Epidermal melanocyte (primary cell): ENCODE data around the gene UBE2B.
"Not testable (repeated sequence)": the region's sequence is repeated elsewhere in the genome, so short reads cannot be mapped to it uniquely, and the experiment has no call there.

Source experiments
- DNase-seq: peaks from one replicate; pipeline ENCODE4 v3.0.0; 2011; ENCODE audit warnings: low spot score; ENCODE audit not compliant: insufficient read length

The UBE2B gene

GRCh38 chr5:134370871-134371833 is at the start of gene UBE2B:
TSS of gene UBE2B (plus strand) at chr5:134371569. CDS start at chr5:134371596, 27 bp downstream.
- peak; percentile 87 for DNase-seq

DNA sequence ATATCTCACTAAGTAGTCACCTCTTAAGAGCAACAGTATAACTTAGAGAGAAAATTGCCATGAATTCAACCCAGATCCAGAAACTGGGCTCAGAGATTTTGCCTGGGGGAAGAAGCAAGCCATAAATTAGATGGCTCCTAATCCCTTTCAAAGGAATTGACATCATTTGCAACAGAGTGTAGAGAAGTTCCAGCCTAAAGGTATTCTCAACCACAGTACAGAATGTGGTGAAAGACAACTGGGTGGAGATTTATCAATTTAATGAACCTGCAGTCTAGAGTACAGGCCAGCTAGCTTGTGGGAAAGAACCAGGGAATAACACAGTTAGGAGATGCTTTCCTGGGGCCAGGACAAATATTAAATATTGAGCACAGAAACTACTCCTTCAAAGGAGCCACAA is 44.0 kb upstream of the UBE2B start:
- no peak for DNase-seq

DNA sequence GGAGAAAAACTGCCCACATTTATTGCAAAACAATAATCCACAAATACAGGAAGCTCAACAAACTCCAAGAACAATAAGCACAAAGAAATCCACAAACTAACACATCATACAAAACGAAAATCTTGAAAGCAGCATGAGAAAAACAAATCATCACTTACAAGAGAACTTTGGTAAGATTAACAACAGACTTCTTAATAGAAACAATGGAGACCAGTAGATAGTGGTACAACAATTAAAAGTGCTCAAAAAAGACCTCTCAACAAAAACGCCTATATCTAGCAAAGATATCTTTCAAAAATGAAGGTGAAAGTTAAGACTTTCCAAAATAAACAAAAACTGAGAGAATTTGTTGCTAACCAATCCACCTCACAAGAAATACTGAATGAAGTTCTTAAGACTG is 42.8 kb upstream of the UBE2B start:
- DNase-seq = no peak

- not testable (repeated sequence) for DNase-seq
These were observed 34.5 kb upstream of the UBE2B start for GRCh38 chr5:134336833-134337232.

DNA sequence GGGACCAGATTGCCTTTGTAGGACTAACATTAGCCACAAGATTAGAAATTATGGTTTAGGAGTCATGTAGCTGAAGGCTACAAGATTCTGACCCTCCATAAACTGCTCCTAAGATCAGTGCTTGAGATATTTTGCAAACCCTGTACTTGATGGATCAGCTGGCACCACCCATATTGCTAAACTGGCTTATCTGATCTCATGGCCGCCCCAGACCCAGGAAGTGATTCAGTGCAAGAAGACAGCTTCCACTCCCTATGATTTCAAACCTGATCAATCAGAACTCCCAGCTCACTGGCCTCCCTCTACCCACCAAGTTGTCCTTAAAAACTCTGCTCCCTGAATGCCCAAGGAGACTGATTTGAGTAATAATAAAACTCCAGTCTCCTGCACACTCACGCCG is 27.9 kb upstream of the UBE2B start:
- not testable (repeated sequence) for DNase-seq

GRCh38 chr5:134345476-134345875 is 25.9 kb upstream of the UBE2B start:
- DNase-seq = not testable (repeated sequence)

- no peak for DNase-seq
These were observed 25.4 kb upstream of the UBE2B start for GRCh38 chr5:134345996-134346395.

GRCh38 chr5:134349463-134349862 is 21.9 kb upstream of the UBE2B start:
- DNase-seq = no peak

DNA sequence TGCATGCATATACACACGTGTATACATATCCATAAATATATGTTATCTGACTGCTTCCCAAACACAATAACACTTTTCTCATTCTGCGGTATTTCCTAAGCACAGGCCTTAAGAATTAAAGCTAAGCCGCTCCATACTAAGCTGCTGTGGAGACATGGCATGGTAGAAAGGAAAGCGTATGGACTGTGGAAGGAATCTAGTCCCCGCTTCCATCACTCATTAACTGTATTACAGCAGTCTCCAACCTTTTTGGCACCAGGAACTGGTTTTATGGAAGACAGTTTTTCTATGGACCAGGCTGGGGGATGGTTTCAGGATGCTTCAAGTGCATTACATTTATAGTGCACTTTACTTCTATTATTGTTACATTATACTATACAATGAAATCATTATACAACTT is 15.7 kb upstream of the UBE2B start:
- DNase-seq = no peak

DNA sequence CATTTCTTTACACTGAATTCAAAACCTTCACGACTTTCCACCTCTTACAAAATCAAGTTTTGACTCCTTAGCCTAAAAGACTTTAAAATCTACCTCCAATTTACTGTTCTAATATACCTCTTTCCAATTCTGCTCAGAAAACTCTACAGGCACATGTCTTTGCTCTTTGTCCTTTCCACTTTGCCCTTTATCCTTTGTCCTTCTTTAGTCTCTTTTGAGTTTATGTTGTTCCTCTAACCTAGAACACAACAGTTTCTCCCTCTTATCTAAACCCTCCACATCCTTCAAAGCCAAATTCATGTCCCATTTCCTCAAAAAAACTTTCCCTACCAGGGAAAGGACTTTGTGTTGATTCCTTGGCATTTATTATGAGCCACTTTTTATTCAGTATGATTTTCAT is 5.8 kb upstream of the UBE2B start:
- no peak for DNase-seq

- DNase-seq = no peak
These were observed 978 bp upstream of the UBE2B start for GRCh38 chr5:134370311-134370870.

GRCh38 chr5:134371834-134372340 is 518 bp downstream of the UBE2B start:
- DNase-seq = no peak

DNA sequence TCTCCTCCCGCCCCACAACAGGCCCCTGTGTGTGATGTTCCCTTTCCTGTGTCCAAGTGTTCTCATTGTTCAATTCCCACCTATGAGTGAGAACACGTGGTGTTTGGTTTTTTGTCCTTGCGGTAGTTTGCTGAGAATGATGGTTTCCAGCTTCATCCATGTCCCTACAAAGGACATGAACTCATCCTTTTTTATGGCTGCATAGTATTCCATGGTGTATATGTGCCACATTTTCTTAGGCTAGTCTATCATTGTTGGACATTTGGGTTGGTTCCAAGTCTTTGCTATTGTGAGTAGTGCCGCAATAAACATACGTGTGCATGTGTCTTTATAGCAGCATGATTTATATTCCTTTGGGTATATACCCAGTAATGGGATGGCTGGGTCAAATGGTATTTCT is 2.3 kb downstream of the UBE2B start:
- DNase-seq = not testable (repeated sequence)

- no peak for DNase-seq
These were observed 2.9 kb downstream of the UBE2B start for GRCh38 chr5:134374232-134374631.

DNA sequence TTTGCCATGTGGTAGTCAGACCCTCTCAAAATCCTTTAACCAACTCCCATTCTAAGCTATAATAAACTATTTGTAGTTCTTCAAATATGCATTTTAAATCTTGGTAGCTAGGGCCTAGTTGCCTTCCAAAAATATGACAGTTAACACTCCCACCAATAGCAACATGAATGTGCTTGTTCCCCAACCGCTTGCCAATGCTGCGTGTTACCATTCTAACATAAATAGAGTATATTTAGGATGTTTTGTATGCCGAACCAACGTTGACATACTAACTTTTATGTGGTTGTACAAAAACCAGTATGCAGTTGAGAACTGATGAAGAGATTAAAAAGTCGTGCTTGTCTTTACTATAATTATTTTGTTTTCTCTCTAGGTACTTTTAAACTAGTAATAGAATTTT is 9.0 kb downstream of the UBE2B start:
- DNase-seq = no peak

DNA sequence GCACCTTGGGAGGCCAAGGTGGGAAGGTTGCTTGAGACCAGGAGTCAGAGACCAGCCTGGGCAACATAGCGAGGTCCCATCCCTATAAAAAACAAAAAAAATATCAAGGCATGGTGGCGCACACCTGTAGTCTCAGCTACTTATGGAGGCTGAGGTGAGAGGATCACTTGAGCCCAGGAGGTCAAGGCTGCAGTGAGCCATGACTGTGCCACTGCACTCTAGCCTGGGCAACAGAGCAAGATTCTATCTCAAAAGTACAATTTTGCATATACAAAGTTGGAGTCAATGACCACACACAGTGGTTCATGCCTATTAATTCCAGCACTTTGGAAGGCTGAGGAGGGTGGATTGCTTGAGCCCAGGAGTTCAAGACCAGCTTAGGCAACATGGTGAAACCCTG is 10.8 kb downstream of the UBE2B start:
- DNase-seq = not testable (repeated sequence)

- DNase-seq = no peak
These were observed 12.8 kb downstream of the UBE2B start for GRCh38 chr5:134383980-134384697.

DNA sequence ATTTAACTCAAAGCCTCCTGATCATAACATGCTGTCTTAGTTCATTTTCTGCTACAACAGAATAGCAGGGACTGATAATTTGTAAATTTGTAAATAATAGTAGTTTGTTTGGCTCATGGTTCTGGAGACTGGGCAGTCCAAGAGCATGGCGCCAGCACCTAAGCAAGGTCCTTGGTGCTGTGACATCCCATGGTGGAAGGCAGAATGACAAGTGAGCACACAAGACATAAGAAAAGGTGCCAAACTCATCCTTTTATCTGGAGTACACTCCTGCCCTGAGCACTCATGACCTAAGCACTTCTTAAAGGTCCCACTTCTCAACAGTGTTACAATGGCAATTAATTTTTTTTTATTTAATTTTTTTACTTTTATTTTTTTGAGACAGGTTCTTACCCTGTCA is 16.1 kb downstream of the UBE2B start:
- no peak for DNase-seq

DNA sequence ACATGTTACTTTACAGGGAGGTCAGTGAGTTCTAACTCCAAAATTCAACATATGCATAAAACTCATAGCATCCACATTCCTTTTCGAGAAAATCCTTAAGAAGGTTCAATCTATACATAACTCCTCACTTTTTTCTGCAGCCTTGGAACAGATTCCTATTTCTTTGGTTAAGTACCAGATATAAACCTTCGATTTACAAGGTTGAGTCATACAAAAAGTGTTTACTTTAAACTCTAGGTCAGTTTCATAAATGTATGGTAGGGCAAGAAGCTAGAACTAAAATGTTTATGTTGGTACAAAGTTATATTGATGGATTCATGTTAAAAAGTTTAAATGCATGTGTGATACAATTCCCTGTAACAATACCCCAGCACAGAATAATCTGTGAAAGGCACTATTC is 20.9 kb downstream of the UBE2B start:
- DNase-seq = no peak

DNA sequence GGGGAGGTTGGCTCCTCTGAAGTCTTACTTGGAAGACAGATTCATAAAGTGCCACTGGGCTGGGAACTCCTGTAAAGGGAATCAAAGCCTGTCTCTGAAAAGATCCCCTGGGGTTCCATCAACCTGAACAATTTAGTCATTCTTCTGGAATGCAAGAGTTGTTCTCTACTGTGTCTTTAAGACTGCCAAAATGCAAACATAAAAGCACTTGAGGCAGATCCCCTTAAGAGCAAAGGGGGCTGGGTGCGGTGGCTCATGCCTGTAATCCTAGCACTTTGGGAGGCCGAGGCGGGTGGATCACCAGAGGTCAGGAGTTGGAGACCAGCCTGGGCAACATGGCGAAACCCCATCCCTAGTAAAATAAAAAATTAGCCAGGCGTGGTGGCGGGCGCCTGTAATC is 23.6 kb downstream of the UBE2B start:
- no peak for DNase-seq

DNA sequence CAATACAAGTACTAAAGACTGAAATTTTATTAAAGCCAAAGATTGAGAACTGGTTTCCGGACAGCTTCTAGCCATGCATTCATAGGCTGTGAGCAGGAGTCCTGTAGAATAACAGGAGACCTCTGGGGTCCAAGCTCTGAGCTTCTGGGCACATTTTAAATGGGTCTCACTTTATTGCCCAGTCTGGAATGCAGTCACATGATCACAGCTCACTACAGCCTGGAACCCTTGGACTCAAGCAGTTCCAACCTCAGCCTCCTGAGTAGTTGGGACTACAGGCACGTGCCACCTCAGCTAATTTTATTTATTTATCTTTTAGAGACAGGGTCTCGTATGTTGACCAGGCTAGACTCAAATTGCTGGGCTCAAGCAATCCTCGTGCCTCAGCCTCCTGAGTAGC is 24.9 kb downstream of the UBE2B start:
- DNase-seq = no peak

DNA sequence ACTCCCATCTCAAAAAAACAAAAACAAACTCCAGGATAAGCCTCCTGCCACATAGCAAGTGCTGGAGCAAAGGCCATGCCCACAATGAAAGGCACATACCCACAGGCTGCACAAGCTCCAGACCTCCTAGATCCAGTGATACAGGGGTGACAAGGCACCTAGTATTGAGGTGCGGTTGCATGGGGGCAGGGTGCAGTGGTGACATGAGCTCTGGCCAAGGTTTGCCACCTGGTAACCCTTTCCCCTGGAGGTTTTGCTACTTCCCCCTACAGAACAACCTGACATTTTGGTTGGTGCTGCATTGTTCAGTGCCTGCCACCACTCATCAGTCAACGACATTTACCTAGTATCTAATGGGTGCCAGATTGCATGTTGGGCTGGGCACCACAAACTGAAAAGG is 25.8 kb downstream of the UBE2B start:
- no peak for DNase-seq
